Stimulated activated naive CD4-positive, alpha-beta T cell (primary cell): ENCODE results near the gene ACSM2A.
"Not testable (repeated sequence)": the region's sequence is repeated elsewhere in the genome, so short reads cannot be mapped to it uniquely, and the experiment has no call there.

Experiments
- DNase-seq, 6 experiments: peaks; one replicate each; lab custom pipeline; 2025; lab: John Stamatoyannopoulos, UW

ACSM2A gene

GRCh38 chr16:20453633-20454032 lies 2.3 kb downstream of the ACSM2A start:
- DNase-seq: not testable (repeated sequence)

DNA sequence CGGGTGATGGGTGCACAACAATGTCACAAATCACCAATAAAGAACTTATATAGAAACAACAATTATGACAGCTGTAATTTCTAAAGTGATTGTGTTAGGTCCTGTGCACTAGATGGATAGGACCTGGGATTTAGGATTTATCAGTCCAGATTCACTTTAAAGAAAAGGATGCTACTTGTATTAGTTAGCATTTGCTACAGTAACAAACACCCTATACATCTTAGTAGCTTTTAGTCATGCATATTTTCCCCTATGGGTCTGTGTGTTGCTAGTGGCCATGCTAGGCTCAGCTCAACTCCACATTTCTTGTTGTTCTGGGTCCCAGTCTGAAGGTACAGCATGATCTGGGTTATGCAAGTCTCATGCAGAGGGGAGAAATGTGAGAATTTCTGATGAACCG lies 7.9 kb downstream of the ACSM2A start:
- DNase-seq: not testable (repeated sequence)

DNA sequence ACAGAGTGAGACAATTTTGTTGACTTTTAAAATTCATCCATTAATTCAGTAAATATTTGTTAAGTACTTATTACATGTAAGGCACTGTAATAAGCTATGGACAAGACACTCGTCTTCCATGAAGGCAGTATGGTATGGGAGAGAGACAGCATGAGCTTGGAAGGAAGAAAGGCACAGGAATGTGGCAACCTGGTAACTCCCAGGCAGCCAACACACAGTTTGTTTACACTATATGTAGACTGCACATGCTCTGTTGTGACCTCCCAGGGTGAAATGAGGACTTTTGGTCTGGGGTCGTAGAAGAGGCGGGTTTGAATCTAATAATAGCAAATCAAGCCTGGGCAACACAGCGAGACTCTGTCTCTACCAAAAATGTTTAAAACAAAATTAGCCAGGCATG lies 9.0 kb downstream of the ACSM2A start:
- not testable (repeated sequence) for DNase-seq

GRCh38 chr16:20468954-20469353 lies 17.6 kb downstream of the ACSM2A start:
- DNase-seq: not testable (repeated sequence)

DNA sequence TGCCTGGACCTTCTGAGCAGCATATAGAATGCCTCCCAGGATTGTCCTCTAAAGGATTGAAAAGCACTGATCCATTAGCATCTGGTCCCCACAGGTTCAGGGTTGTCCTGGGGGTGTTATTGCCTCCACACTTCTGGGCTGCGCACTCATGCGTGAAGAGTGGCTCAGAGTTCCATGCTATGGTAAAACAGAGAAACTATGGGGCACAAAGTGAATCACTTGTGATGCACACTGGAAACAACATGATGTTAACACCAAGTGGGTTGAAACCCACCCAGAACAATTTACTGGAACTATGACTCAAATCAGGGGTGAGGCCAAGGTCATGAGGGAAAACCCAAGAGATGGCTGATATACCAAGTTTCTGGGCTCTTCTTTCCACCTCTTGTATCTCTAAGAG lies 18.6 kb downstream of the ACSM2A start:
- not testable (repeated sequence) for DNase-seq

- DNase-seq: not testable (repeated sequence)
Observed at GRCh38 chr16:20470732-20471131, 19.4 kb downstream of the ACSM2A start.

GRCh38 chr16:20477188-20477744 lies 25.9 kb downstream of the ACSM2A start:
- not testable (repeated sequence) for DNase-seq

DNA sequence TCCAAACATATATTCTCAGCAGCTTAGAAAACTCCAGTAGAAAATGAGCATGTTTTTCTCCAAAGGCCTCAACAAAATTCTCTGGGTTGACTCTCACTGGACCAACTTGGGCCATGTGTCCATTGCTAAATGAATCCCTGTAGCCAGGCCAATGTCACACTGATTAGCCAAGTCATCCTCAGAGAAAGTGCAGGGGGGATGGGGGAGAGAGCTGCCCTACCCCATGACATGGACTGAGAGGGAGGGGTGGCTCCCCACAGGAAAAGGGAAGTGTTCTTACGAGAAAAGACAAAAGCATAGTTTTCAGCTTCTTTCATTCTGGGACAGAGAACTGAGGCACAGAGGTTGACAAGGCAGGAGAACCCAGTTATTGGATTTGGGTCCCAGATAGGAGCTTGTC lies 32.7 kb downstream of the ACSM2A start:
- not testable (repeated sequence) for DNase-seq

DNA sequence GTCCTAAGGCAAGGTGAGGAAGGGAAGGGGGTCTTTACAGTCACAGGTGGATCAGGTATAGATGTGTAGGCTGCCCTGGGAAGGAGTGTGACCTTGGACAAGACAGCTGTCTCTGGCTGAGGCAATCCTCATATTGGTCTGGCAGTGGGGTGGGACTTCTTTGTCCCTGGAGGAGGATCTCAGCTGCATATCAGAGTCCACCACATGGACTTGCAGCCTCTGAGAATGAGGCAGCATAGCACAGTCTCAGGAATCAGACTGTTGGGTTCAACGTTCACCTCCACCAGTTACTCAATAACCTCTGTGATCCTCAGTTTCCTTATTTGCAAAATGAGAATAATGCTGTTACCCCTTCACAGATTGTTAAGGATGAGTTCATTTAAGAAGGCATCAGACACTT lies 33.4 kb downstream of the ACSM2A start:
- DNase-seq: no peak

DNA sequence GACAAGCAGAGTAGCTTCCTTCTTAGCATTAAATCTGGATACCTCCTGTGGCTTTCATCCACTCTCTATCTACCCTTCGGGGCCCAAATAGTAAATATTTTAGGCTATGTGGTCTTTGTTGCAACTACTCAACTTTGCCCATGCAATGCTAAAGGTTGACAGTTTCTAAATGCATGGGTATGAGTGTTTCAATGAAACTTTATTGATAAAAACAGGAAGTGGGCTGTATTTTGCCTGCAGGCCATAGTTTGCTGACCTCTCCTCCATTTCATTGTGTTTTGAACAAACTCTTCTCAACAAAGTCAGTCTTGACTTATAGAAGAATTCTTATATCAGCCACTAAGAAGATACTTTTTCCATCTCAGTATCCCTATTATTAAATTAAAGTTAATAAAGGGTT lies 34.1 kb downstream of the ACSM2A start:
- no peak for DNase-seq

DNA sequence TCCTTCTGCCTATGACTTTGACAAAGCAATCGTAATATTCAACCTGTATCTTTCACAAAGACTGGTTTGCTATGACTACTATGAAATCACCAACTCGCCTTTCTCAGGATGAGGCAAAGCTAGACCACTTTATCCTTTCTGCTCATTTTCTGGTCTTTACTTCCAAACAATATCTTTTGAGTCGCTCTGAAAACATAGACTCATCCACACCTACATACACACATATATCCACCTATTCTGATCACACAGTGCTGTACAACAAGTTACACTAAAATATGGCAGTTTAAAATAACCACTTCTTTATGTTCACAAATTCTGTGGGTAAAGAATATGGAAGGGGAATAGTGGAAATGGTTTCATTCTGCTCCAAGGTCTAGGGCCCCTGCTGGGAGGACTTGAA lies 39.7 kb downstream of the ACSM2A start:
- not testable (repeated sequence) for DNase-seq

DNA sequence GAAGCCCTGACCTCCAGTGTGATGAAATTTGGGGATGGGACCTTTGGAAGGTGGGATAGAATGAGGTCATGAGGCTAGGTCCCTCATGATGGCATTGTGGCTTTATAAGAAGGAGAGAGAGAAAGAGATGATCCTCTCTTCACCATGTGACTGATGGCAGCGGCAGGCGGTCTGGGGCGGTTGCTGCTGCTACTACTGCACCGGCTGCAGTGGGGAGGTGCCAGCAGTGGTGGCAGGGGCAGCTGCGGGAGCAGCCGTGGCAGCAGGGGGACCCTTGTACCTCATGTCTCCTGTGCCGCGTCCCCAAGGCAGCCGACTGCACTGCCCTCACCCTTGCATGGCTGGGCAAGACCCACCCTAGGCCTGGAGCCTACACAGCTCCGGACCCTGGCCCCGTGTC lies 40.1 kb downstream of the ACSM2A start:
- DNase-seq: not testable (repeated sequence)

- no peak for DNase-seq
Observed at GRCh38 chr16:20504418-20504817, 53.1 kb downstream of the ACSM2A start.

DNA sequence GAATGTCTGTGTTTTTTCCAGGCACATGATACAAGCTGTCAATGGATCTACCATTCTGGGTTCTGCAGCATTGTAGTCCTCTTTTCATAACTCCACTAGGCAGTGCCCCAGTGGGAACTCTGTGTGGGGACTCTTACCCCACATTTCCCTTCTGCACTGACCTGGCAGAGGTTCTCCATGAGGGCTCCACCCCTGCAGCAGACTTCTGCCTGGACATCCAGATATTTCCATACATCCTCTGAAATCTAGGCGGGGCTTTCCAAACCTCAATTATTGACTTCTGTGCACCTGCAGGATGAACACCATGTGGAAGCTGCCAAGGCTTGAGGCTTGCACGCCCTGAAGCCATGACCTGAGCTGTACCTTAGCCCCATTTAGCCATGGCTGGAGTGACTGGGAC lies 56.0 kb downstream of the ACSM2A start:
- no peak for DNase-seq

DNA sequence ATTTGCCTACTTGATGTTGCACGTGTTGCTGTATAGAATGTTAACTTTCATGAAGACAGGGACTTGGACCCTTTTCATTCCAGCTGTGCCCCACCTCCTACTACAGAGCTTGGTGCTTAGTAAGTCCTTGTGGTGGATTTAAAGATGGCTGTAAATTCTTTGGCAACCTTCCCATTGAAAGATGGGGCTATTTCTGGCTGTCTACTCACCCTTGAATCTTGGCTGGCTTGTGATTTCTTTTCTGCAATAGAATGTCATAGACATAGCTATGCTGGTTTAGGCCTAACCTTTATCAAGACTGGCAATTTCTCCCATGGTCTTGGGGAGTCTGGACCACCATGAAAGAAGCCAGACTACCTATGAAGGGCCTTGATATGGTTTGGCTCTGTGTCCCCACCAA lies 59.0 kb downstream of the ACSM2A start:
- DNase-seq: no peak

GRCh38 chr16:20515688-20516090 lies 64.4 kb downstream of the ACSM2A start:
- DNase-seq: no peak

DNA sequence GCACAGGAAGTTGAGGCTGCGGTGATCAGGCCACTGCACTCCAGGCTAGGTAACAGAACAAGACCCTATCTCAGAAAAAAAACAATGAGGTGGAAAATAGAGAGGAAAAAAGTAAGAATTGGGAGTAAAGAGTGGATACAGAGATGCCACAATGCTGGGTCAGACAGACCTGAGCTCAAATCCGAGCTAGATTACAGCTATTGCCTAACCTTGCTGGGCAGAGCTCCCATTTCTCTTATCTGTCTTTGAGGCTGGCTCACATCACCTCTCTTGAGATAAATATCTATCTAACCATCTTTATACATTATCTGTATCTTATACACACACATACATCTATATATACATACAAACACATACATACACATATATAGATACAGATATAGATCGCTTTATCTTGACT lies 65.8 kb downstream of the ACSM2A start:
- DNase-seq: no peak

GRCh38 chr16:20519231-20519630 lies 67.9 kb downstream of the ACSM2A start:
- no peak for DNase-seq

GRCh38 chr16:20520103-20520502 lies 68.8 kb downstream of the ACSM2A start:
- no peak for DNase-seq

GRCh38 chr16:20531795-20532194 lies 80.5 kb downstream of the ACSM2A start:
- DNase-seq: not testable (repeated sequence)

GRCh38 chr16:20532284-20532792 lies 81.0 kb downstream of the ACSM2A start:
- not testable (repeated sequence) for DNase-seq

DNA sequence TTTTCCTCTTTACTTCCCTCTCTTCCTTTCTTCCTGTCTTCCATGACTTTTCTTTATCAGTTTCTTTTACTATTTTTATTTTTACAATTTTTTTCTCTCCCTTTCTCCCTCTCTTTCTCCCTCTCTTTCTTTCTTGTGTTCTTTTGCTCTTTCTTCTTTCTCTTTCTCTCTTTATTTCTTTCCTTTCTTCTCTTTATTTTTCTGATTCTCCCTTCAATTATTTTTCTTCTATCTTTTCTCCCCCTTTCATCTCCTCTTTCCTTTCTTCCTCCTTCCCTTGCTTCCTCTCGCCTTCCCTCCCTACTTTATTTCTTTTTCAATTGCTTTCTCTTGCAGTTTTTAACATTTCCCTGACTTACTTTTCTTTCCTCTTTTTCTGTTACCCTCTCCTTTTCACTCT lies 85.3 kb downstream of the ACSM2A start:
- not testable (repeated sequence) for DNase-seq
